C4-2B (cell line): ENCODE results near the gene ABHD2.

Experiments
- ZFX ChIP-seq: fragments of 450-650 bp; IDR thresholded peaks from 2 replicates; pipeline ENCODE4 v1.6.1; 2017
- TF ChIP-seq, protein P1 (sequence below): fragments of 450-650 bp; conservative IDR thresholded peaks from 2 replicates; pipeline ENCODE4 v1.5.1; 2017; ENCODE audit warnings: mild to moderate bottlenecking

- TF ChIP-seq, protein P1, sequence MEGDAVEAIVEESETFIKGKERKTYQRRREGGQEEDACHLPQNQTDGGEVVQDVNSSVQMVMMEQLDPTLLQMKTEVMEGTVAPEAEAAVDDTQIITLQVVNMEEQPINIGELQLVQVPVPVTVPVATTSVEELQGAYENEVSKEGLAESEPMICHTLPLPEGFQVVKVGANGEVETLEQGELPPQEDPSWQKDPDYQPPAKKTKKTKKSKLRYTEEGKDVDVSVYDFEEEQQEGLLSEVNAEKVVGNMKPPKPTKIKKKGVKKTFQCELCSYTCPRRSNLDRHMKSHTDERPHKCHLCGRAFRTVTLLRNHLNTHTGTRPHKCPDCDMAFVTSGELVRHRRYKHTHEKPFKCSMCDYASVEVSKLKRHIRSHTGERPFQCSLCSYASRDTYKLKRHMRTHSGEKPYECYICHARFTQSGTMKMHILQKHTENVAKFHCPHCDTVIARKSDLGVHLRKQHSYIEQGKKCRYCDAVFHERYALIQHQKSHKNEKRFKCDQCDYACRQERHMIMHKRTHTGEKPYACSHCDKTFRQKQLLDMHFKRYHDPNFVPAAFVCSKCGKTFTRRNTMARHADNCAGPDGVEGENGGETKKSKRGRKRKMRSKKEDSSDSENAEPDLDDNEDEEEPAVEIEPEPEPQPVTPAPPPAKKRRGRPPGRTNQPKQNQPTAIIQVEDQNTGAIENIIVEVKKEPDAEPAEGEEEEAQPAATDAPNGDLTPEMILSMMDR = no peak
- TF ChIP-seq ZFX = no peak
These were observed 29.3 kb upstream of the ABHD2 start for GRCh38 chr15:89058876-89059405.
